Suprapubic skin (tissue), 4 donors: Measurements from ENCODE around the gene TBPL1. TPM values are rescaled to one million over a fixed set of nuclear protein-coding genes. Genes with fewer than 3 reads are reported as not detected.
A peak's percentile ranks its signal among the peaks of the same experiment; 100 is the strongest.

Source experiments
- DNase-seq, 2 donors: peaks; one replicate each; pipeline ENCODE4 v3.0.0-alpha.2; 2019; ENCODE audit warnings: low spot score in 2 of 2
- H3K27ac ChIP-seq: fragments of 200-600 bp; sonication (generic); one replicate; pipeline ENCODE4 v1.5.1; 2019
- H3K27me3 ChIP-seq: fragments of 200-600 bp; sonication (generic); one replicate; pipeline ENCODE4 v1.5.1; 2019
- H3K36me3 ChIP-seq: fragments of 200-600 bp; sonication (generic); one replicate; pipeline ENCODE4 v1.5.1; 2019
- H3K4me1 ChIP-seq: fragments of 200-600 bp; sonication (generic); one replicate; pipeline ENCODE4 v1.5.1; 2019
- H3K4me3 ChIP-seq: fragments of 200-600 bp; sonication (generic); one replicate; pipeline ENCODE4 v1.5.1; 2019; ENCODE audit warnings: mild to moderate bottlenecking
- H3K9me3 ChIP-seq: fragments of 200-600 bp; sonication (generic); one replicate; pipeline ENCODE4 v1.5.1; 2019
- CTCF ChIP-seq, 2 donors: fragments of 200-600 bp in 1 of 2; fragments of 450-650 bp in 1 of 2; sonication (generic) in 1 of 2; IDR thresholded peaks; one replicate each; pipeline ENCODE4 v1.5.1; 2016 to 2019; ENCODE audit warnings: antibody characterized with exemption in 2 of 2, mild to moderate bottlenecking in 1 of 2, moderate library complexity in 1 of 2
- EP300 ChIP-seq: sonication (generic); formaldehyde crosslinking; IDR thresholded peaks from one replicate; pipeline ENCODE4 v1.6.1; 2017; ENCODE audit warnings: antibody characterized with exemption
- POLR2A ChIP-seq, 2 donors: fragments of 450-650 bp; IDR thresholded peaks; one replicate each; pipeline ENCODE4 v1.6.1; 2017; ENCODE audit warnings: antibody characterized with exemption in 2 of 2, mild to moderate bottlenecking in 2 of 2, moderate library complexity in 2 of 2
- POLR2AphosphoS5 ChIP-seq, 3 donors: sonication (generic); formaldehyde crosslinking; IDR thresholded peaks; one replicate each; pipeline ENCODE4 v1.6.1; 2017; ENCODE audit warnings: antibody characterized with exemption in 3 of 3
- WGBS: methylation state at CpG from one replicate; pipeline ENCODE4 v1.1.5; 2018; 5-methylcytosine and 5-hydroxymethylcytosine counted together
- total RNA-seq, 4 donors: library from RNA; depleted of rRNA; stranded (reverse); fragments of >200 nt; gene quantifications; one replicate each; pipeline ENCODE4 v1.1.0, GENCODE V29; 2016

The TBPL1 gene
- total RNA-seq: 10 to 100 TPM; 10.2 to 15.3 (median 13.7) TPM

- H3K4me3 ChIP-seq: peak within 1 kb of the TSS; percentile 96
- no peak for TF ChIP-seq CTCF (IDR thresholded peaks at IDR 0.05)
- TF ChIP-seq EP300: no peak
- peak in 1 of 2 donors; percentile 42 for TF ChIP-seq POLR2A (IDR thresholded peaks at IDR 0.05)
- TF ChIP-seq POLR2AphosphoS5 (IDR thresholded peaks at IDR 0.05): peak in 1 of 3 donors; percentile 46
- peak within 1 kb of the TSS; percentile 86 for H3K27ac ChIP-seq
- H3K27me3 ChIP-seq: no peaks in the 10 kb centered on the region
- H3K36me3 ChIP-seq: no peaks in the 10 kb centered on the region
- peaks cover 30% of the 10 kb centered on the region for H3K4me1 ChIP-seq
- DNase-seq: peak; percentile 96 to 97
- no peaks in the 10 kb centered on the region for H3K9me3 ChIP-seq
- 1% methylated on average over 34 of the region's 64 CpGs for WGBS
Measured at GRCh38 chr6:133952815-133953633, at the start of gene TBPL1. TSS of gene TBPL1 (plus strand) at chr6:133953224. CDS start at chr6:133980126, 26,902 bp downstream.

DNA sequence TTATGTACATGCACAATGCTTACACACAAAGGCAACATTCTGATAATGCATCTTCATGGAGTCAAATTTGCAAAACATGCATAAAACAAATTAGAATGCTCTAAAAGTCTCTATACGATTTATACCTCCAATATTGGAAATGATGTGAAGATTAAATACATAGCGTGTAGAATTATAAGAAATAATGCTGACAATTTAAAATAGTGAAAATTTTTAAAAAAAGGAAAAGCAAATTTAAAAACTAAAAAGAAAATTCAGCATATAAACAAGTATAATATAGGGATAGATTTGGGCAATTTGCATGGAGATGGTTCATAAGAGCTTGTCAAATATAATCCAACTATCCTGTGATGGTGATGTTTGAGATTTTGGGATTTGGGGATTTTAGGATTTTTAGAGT lies 49.2 kb upstream of the TBPL1 start:
- WGBS: 94% methylated on average over 2 of the region's 2 CpGs
- TF ChIP-seq POLR2AphosphoS5 (IDR thresholded peaks at IDR 0.05): no peak
- TF ChIP-seq CTCF (IDR thresholded peaks at IDR 0.05): no peak
- no peak for TF ChIP-seq POLR2A (IDR thresholded peaks at IDR 0.05)
- TF ChIP-seq EP300: no peak
- Histone ChIP-seq H3K27me3 (peaks cover 42% of the 10 kb centered on the region), H3K27ac (no peak overlapping the region), H3K9me3 (no peaks in the 10 kb centered on the region), H3K4me3 (no peak overlapping the region), H3K4me1 (no peaks in the 10 kb centered on the region), H3K36me3 (no peaks in the 10 kb centered on the region)
- no peak for DNase-seq

GRCh38 chr6:133906050-133906449 lies 47.0 kb upstream of the TBPL1 start:
- TF ChIP-seq POLR2A (IDR thresholded peaks at IDR 0.05) (no peak), CTCF (IDR thresholded peaks at IDR 0.05) (no peak), EP300 (no peak), POLR2AphosphoS5 (IDR thresholded peaks at IDR 0.05) (no peak)
- H3K27ac ChIP-seq: no peak overlapping the region

GRCh38 chr6:133916650-133917151 lies 36.3 kb upstream of the TBPL1 start:
- Histone ChIP-seq H3K36me3 (no peaks in the 10 kb centered on the region), H3K9me3 (no peaks in the 10 kb centered on the region), H3K4me3 (no peak overlapping the region), H3K4me1 (no peaks in the 10 kb centered on the region), H3K27ac (no peak overlapping the region), H3K27me3 (no peaks in the 10 kb centered on the region)
- TF ChIP-seq POLR2A (IDR thresholded peaks at IDR 0.05) (no peak), CTCF (IDR thresholded peaks at IDR 0.05) (peak; percentile 80 to 83)
- peak; percentile 89 to 93 for DNase-seq
- WGBS: 15% methylated on average over 8 of the region's 8 CpGs

More at GRCh38 chr6:133906050-133906449, 47.0 kb upstream of the TBPL1 start:
- Histone ChIP-seq H3K27me3 (peaks cover 38% of the 10 kb centered on the region), H3K4me3 (no peak overlapping the region), H3K4me1 (no peaks in the 10 kb centered on the region), H3K9me3 (no peaks in the 10 kb centered on the region), H3K36me3 (no peaks in the 10 kb centered on the region)
- 72% methylated on average over 1 of the region's 1 CpG for WGBS
- no peak for DNase-seq

- H3K9me3 ChIP-seq: no peaks in the 10 kb centered on the region
- no peaks in the 10 kb centered on the region for H3K4me1 ChIP-seq
- no peaks in the 10 kb centered on the region for H3K36me3 ChIP-seq
- no peak for TF ChIP-seq POLR2AphosphoS5 (IDR thresholded peaks at IDR 0.05)
- TF ChIP-seq EP300: no peak
- TF ChIP-seq POLR2A (IDR thresholded peaks at IDR 0.05): no peak
- no peak for TF ChIP-seq CTCF (IDR thresholded peaks at IDR 0.05)
- no peak for DNase-seq
- no peak overlapping the region for H3K27ac ChIP-seq
- H3K27me3 ChIP-seq: peaks cover 1% of the 10 kb centered on the region
- no peak overlapping the region for H3K4me3 ChIP-seq
- 72% methylated on average over 4 of the region's 4 CpGs for WGBS
Measured at GRCh38 chr6:133917781-133918180, 35.2 kb upstream of the TBPL1 start.
